H1 (cell line): Measurements from ENCODE around the gene APH1B. TPM values are rescaled to one million over a fixed set of nuclear protein-coding genes. Genes with fewer than 3 reads are reported as not detected.

Experiments
- CTCF ChIA-PET: fragments of 300-600 bp; sonication (Branson Sonifier 250); formaldehyde crosslinking; loops from one replicate; lab custom pipeline; 2021; ENCODE audit not compliant: partially characterized antibody; lab: Charles Lee
- POLR2A ChIA-PET: fragments of 300-600 bp; sonication (Branson Sonifier 250); formaldehyde crosslinking; loops from one replicate; lab custom pipeline; 2021; ENCODE audit warnings: inconsistent platforms; ENCODE audit not compliant: partially characterized antibody; lab: Charles Lee
- DNase-seq, 2 experiments: peaks; one replicate each; pipeline versions ENCODE4 v3.0.0 to v3.0.0-alpha.2; 2010 to 2022; ENCODE audit warnings: low spot score in 2 of 2, low read depth in 1 of 2, mixed read lengths in 1 of 2
- FAIRE-seq: peaks from 2 replicates; lab custom pipeline; 2011; peaks lifted over from hg19 to GRCh38; lab: Jason Lieb, UNC
- H2AFZ ChIP-seq: 2 replicates; pipeline ENCODE4 v1.8.1; 2012; ENCODE audit warnings: low read length, inconsistent platforms
- H2AK5ac ChIP-seq: 2 replicates; pipeline ENCODE4 v1.6.1; 2013; ENCODE audit warnings: low read depth, low read length
- H2BK120ac ChIP-seq: replicated peaks from 2 replicates; pipeline ENCODE3; 2013; ENCODE audit warnings: low read depth, low read length, inconsistent platforms
- H2BK12ac ChIP-seq: 2 replicates; pipeline ENCODE4 v1.6.1; 2013; ENCODE audit warnings: low read depth, low read length
- H2BK15ac ChIP-seq: 2 replicates; pipeline ENCODE4 v1.6.1; 2013; ENCODE audit warnings: low read length
- H2BK20ac ChIP-seq: 2 replicates; pipeline ENCODE4 v1.6.1; 2013; ENCODE audit warnings: low read length
- H2BK5ac ChIP-seq: 2 replicates; pipeline ENCODE4 v1.6.1; 2013; ENCODE audit warnings: low read depth, low read length
- H3K14ac ChIP-seq: 2 replicates; pipeline ENCODE4 v1.6.1; 2013; ENCODE audit warnings: inconsistent platforms; ENCODE audit not compliant: insufficient read length
- H3K18ac ChIP-seq: 2 replicates; pipeline ENCODE4 v1.6.1; 2013; ENCODE audit warnings: low read length; ENCODE audit errors: extremely low read depth
- H3K23ac ChIP-seq: 2 replicates; pipeline ENCODE4 v1.6.1; 2013; ENCODE audit warnings: inconsistent platforms; ENCODE audit not compliant: insufficient read length
- H3K23me2 ChIP-seq: 2 replicates; pipeline ENCODE4 v1.6.1; 2013; ENCODE audit warnings: low read depth, low read length
- H3K27ac ChIP-seq: 2 replicates; pipeline ENCODE4 v1.6.1; 2011; ENCODE audit warnings: low read depth, low read length, inconsistent platforms
- H3K27me3 ChIP-seq, 4 experiments: replicated peaks in 1 of 4; 1 replicate in 1 of 4; 2 replicates in 3 of 4; pipeline versions ENCODE4 v1.6.1 to v1.8.1; 2011 to 2013; ENCODE audit warnings: low read length in 3 of 4, mild to moderate bottlenecking in 3 of 4, inconsistent platforms in 2 of 4, mixed read lengths in 2 of 4, moderate library complexity in 1 of 4; ENCODE audit not compliant: control insufficient read depth in 3 of 4, insufficient read depth in 3 of 4; ENCODE audit errors: extremely low read depth in 1 of 4
- H3K36me3 ChIP-seq, 4 experiments: 2 replicates each; pipeline versions ENCODE4 v1.6.1 to v1.8.1; 2011 to 2013; ENCODE audit warnings: mild to moderate bottlenecking in 4 of 4, low read length in 3 of 4, moderate library complexity in 2 of 4, control low read depth in 1 of 4, inconsistent platforms in 1 of 4; ENCODE audit not compliant: insufficient read depth in 4 of 4, control insufficient read depth in 2 of 4
- H3K4ac ChIP-seq: replicated peaks from 2 replicates; pipeline ENCODE3; 2013; ENCODE audit warnings: low read length, low read depth, mixed read lengths, inconsistent platforms; ENCODE audit not compliant: insufficient read length
- H3K4me1 ChIP-seq, 4 experiments: replicated peaks in 1 of 4; 1 replicate in 1 of 4; 2 replicates in 3 of 4; pipeline versions ENCODE4 v1.6.1 to v1.8.1; 2011 to 2013; ENCODE audit warnings: low read length in 3 of 4, inconsistent platforms in 2 of 4, mixed read lengths in 1 of 4; ENCODE audit not compliant: insufficient read depth in 4 of 4, control insufficient read depth in 3 of 4
- H3K4me2 ChIP-seq, 2 experiments: 2 replicates each; pipeline versions ENCODE4 v1.6.1 to v1.8.1; 2011 to 2013; ENCODE audit warnings: low read depth in 2 of 2, low read length in 2 of 2, control low read depth in 1 of 2, inconsistent platforms in 1 of 2, mild to moderate bottlenecking in 1 of 2; ENCODE audit not compliant: insufficient read depth in 1 of 2
- H3K4me3 ChIP-seq, 4 experiments: fragments of 200-600, 300-600 bp in 1 of 4; sonication (generic), shearing (Covaris generic), sonication (Bioruptor Twin) in 1 of 4; 2 replicates each; pipeline versions ENCODE4 v1.5.1 to v1.8.1; 2011 to 2016; ENCODE audit warnings: low read length in 4 of 4, low read depth in 3 of 4, control low read depth in 2 of 4, inconsistent platforms in 2 of 4, mild to moderate bottlenecking in 2 of 4, mixed read lengths in 1 of 4, moderate library complexity in 1 of 4; ENCODE audit not compliant: insufficient read depth in 2 of 4; ENCODE audit errors: extremely low read depth in 1 of 4
- H3K56ac ChIP-seq: replicated peaks from 2 replicates; pipeline ENCODE3; 2013; ENCODE audit warnings: low read depth, mild to moderate bottlenecking, mixed read lengths, low read length, inconsistent platforms; ENCODE audit not compliant: insufficient read length
- H3K79me1 ChIP-seq: 2 replicates; pipeline ENCODE4 v1.6.1; 2013; ENCODE audit warnings: low read depth, low read length, control low read depth
- H3K79me2 ChIP-seq, 2 experiments: 2 replicates each; pipeline versions ENCODE4 v1.6.1 to v1.8.1; 2012 to 2013; ENCODE audit warnings: low read length in 2 of 2, mild to moderate bottlenecking in 2 of 2, inconsistent platforms in 1 of 2; ENCODE audit not compliant: insufficient read depth in 2 of 2, control insufficient read depth in 1 of 2
- H3K9ac ChIP-seq, 4 experiments: replicated peaks in 1 of 4; 1 replicate in 1 of 4; 2 replicates in 3 of 4; pipeline versions ENCODE4 v1.6.1 to v1.8.1; 2011 to 2013; ENCODE audit warnings: low read depth in 3 of 4, low read length in 3 of 4, control low read depth in 2 of 4, mild to moderate bottlenecking in 2 of 4, moderate library complexity in 2 of 4, inconsistent platforms in 1 of 4; ENCODE audit errors: extremely low read depth in 1 of 4
- H3K9me3 ChIP-seq, 2 experiments: 2 replicates each; pipeline versions ENCODE4 v1.6.1 to v1.8.1; 2012 to 2013; ENCODE audit warnings: mild to moderate bottlenecking in 2 of 2, moderate library complexity in 2 of 2, control low read depth in 1 of 2, inconsistent platforms in 1 of 2, low read depth in 1 of 2, low read length in 1 of 2, mixed read lengths in 1 of 2; ENCODE audit not compliant: insufficient read depth in 2 of 2
- H4K20me1 ChIP-seq, 2 experiments: replicated peaks in 1 of 2; 2 replicates each; pipeline versions ENCODE3 to v1.8.1; 2011 to 2013; ENCODE audit warnings: inconsistent platforms in 2 of 2, low read length in 2 of 2, mild to moderate bottlenecking in 1 of 2; ENCODE audit not compliant: insufficient read depth in 2 of 2, control insufficient read depth in 1 of 2
- H4K5ac ChIP-seq: 2 replicates; pipeline ENCODE4 v1.6.1; 2013; ENCODE audit warnings: low read length, low read depth, mixed read lengths, inconsistent platforms; ENCODE audit not compliant: insufficient read length
- H4K8ac ChIP-seq: 2 replicates; pipeline ENCODE4 v1.8.0; 2013; ENCODE audit warnings: mild to moderate bottlenecking, moderate library complexity, low read length, inconsistent platforms; ENCODE audit not compliant: insufficient read depth; ENCODE audit errors: extremely low read depth
- H4K91ac ChIP-seq: replicated peaks from 2 replicates; pipeline ENCODE3; 2013; ENCODE audit warnings: low read length, mixed read lengths, inconsistent platforms; ENCODE audit not compliant: insufficient read length
- ASH2L ChIP-seq: fragments of 200-600, 300-600 bp; sonication (generic); IDR thresholded peaks from one replicate; pipeline ENCODE4 v1.7.1; 2017; ENCODE audit warnings: low read length
- CBX8 ChIP-seq: fragments of 300-800, 300-1000 bp; sonication (generic); IDR thresholded peaks from 2 replicates; pipeline ENCODE4 v1.7.1; 2016; ENCODE audit warnings: low read depth, low read length, borderline replicate concordance
- E2F6 ChIP-seq: IDR thresholded peaks from 2 replicates; pipeline ENCODE4 v1.6.1; 2012; ENCODE audit warnings: inconsistent platforms
- EP300 ChIP-seq, 2 experiments: IDR thresholded peaks; 1 replicate in 1 of 2; 2 replicates in 1 of 2; pipeline ENCODE4 v1.6.1; 2011 to 2012; ENCODE audit warnings: low read depth in 2 of 2, low read length in 2 of 2, mild to moderate bottlenecking in 2 of 2, borderline replicate concordance in 1 of 2, inconsistent platforms in 1 of 2, moderate library complexity in 1 of 2
- HDAC6 ChIP-seq: IDR thresholded peaks from one replicate; pipeline ENCODE4 v1.7.1; 2012; ENCODE audit warnings: low read depth, mild to moderate bottlenecking, inconsistent platforms, low read length, moderate library complexity
- JUN ChIP-seq: IDR thresholded peaks from 2 replicates; pipeline ENCODE4 v1.6.1; 2011; ENCODE audit warnings: low read depth, mild to moderate bottlenecking, improper control_type of control experiment, low read length
- JUND ChIP-seq: IDR thresholded peaks from 2 replicates; pipeline ENCODE4 v1.6.1; 2011; ENCODE audit warnings: mild to moderate bottlenecking, improper control_type of control experiment, low read length
- KDM4A ChIP-seq: IDR thresholded peaks from one replicate; pipeline ENCODE4 v1.7.1; 2012; ENCODE audit warnings: low read depth, mild to moderate bottlenecking, moderate library complexity, low read length, inconsistent platforms; ENCODE audit not compliant: severe bottlenecking
- POLR2AphosphoS5 ChIP-seq: IDR thresholded peaks from 2 replicates; pipeline ENCODE4 v1.6.1; 2011; ENCODE audit warnings: low read depth, low read length
- POU5F1 ChIP-seq: IDR thresholded peaks from 2 replicates; pipeline ENCODE4 v1.6.1; 2011; ENCODE audit warnings: low read depth, mild to moderate bottlenecking, low read length, moderate library complexity
- RNF2 ChIP-seq: fragments of 200-900, 300-1000 bp; sonication (generic); IDR thresholded peaks from 2 replicates; pipeline ENCODE4 v1.7.1; 2016; ENCODE audit warnings: borderline replicate concordance, low read depth, mild to moderate bottlenecking, antibody characterized with exemption, low read length; ENCODE audit not compliant: poor library complexity, severe bottlenecking; ENCODE audit errors: missing control alignments
- SIX5 ChIP-seq: IDR thresholded peaks from 2 replicates; pipeline ENCODE4 v1.6.1; 2011; ENCODE audit warnings: mild to moderate bottlenecking, low read depth, low read length
- SRF ChIP-seq: IDR thresholded peaks from 2 replicates; pipeline ENCODE4 v1.6.1; 2011; ENCODE audit warnings: mild to moderate bottlenecking, low read depth, low read length, moderate library complexity
- TCF12 ChIP-seq: IDR thresholded peaks from 2 replicates; pipeline ENCODE4 v1.6.1; 2011; ENCODE audit warnings: low read depth, mild to moderate bottlenecking, low read length
- WGBS, 2 experiments: shearing (Covaris generic) in 1 of 2; methylation state at CpG; one replicate each; pipeline versions ENCODE4 v1.1.6 to v1.1.7; 2013 to 2015; ENCODE audit warnings: low lambda C conversion rate in 2 of 2, mixed read lengths in 2 of 2, inconsistent platforms in 1 of 2, low coverage in 1 of 2, missing lambda C conversion rate in 1 of 2; ENCODE audit not compliant: insufficient replicate concordance in 2 of 2, insufficient coverage in 1 of 2, insufficient read length in 1 of 2; ENCODE audit errors: extremely low coverage in 1 of 2, missing lambda C conversion rate in 1 of 2; 5-methylcytosine and 5-hydroxymethylcytosine counted together
- polyA plus RNA-seq, 7 experiments: library from polyadenylated mRNA; depleted of rRNA in 3 of 7; stranded (reverse) in 5 of 7; unstranded in 2 of 7; fragments of >200 nt in 5 of 7; fragments of 200-250 nt in 2 of 7; gene quantifications; 1 replicate in 5 of 7; 2 replicates in 1 of 7; 4 replicates in 1 of 7; pipeline versions ENCODE4 v1.2.1 to v1.2.3, GENCODE V29; 2011 to 2013; ENCODE audit warnings: missing spikeins in 2 of 7, mixed read lengths in 2 of 7
- total RNA-seq: library from RNA; stranded (reverse); fragmentation: NEBNext Ultra II Directional; extraction: Animal tissue kit (Norgen Biotek cat#: 25700); gene quantifications from 2 replicates; pipeline ENCODE4 v1.2.1, GENCODE V29; 2021

APH1B gene
- total and polyA plus RNA-seq, 2 of the 8 experiments (the other 6 are each of a cell fraction or from before 2014, with no cell fraction given): 11.5 to 22.9 TPM

- H3K9me3 ChIP-seq: no peaks in the 10 kb centered on the region
- H3K79me1 ChIP-seq: no peaks in the 10 kb centered on the region
- no peak overlapping the region for H3K23ac ChIP-seq
- no peak overlapping the region for H3K18ac ChIP-seq
- no peak overlapping the region for H3K4ac ChIP-seq
- peaks cover 0 to 18% (median 6%) of the 10 kb centered on the region in 4 experiments for H3K4me1 ChIP-seq
- H2AFZ ChIP-seq: no peak overlapping the region
- H3K27me3 ChIP-seq: no peaks in the 10 kb centered on the region
- no peak overlapping the region for H2BK15ac ChIP-seq
- no peak overlapping the region for H2BK12ac ChIP-seq
- no peak overlapping the region for H2BK5ac ChIP-seq
- ChIA-PET CTCF (no interaction called here), POLR2A (interaction anchor here (1.0 kb wide), 1 partner anchor 8 kb away, joined by 4 read pairs; no protein-coding TSS in a partner anchor)
- H3K4me2 ChIP-seq: no peak overlapping the region
- no peak overlapping the region for H3K14ac ChIP-seq
- WGBS, 2 experiments: 92% methylated on average over 3 of the region's 3 CpGs; no CpG with 5 or more reads in 1 of the 2 experiments
- H4K91ac ChIP-seq: no peak overlapping the region
- no peak overlapping the region for H3K27ac ChIP-seq
- no peak overlapping the region for H2AK5ac ChIP-seq
- H3K56ac ChIP-seq: no peak overlapping the region
- no peak overlapping the region for H4K8ac ChIP-seq
- H2BK120ac ChIP-seq: no peak overlapping the region
- no peak for FAIRE-seq
- H3K36me3 ChIP-seq: no peaks in the 10 kb centered on the region
- H3K4me3 ChIP-seq: no peak overlapping the region
- no peaks in the 10 kb centered on the region for H3K79me2 ChIP-seq
- no peak overlapping the region for H4K5ac ChIP-seq
- no peak overlapping the region for H3K9ac ChIP-seq
- no peaks in the 10 kb centered on the region for H4K20me1 ChIP-seq
- no peaks in the 10 kb centered on the region for H3K23me2 ChIP-seq
- no peak overlapping the region for H2BK20ac ChIP-seq
- DNase-seq: no peak
- TF ChIP-seq TCF12 (no peak), ASH2L (no peak), SRF (no peak), JUN (no peak), SIX5 (no peak), RNF2 (no peak), POLR2AphosphoS5 (no peak), JUND (no peak), CBX8 (no peak), E2F6 (no peak), KDM4A (no peak), EP300 (IDR thresholded peaks at IDR 0.05; ENCODE audit: borderline replicate concordance in 1 of 2, low read depth in 2 of 2, low read length in 2 of 2) (no peak), HDAC6 (no peak), POU5F1 (no peak)
Measured at GRCh38 chr15:63319065-63319464, 41.7 kb downstream of the APH1B start.
